Ovary (tissue), 9 donors: ENCODE data around the gene ALK. TPM values are rescaled to one million over a fixed set of nuclear protein-coding genes. Genes with fewer than 3 reads are reported as not detected.

ENCODE experiments used
- DNase-seq, 5 donors: peaks; one replicate each; pipeline ENCODE4 v3.0.0-alpha.2; 2019 to 2020
- H3K27ac ChIP-seq, 2 donors: fragments of 200-600 bp; one replicate each; pipeline versions ENCODE4 v1.5.1 to v1.8.0; 2019 to 2022
- H3K27me3 ChIP-seq: fragments of 200-600 bp; one replicate; pipeline ENCODE4 v1.8.0; 2022
- H3K36me3 ChIP-seq: fragments of 200-600 bp; sonication (generic); one replicate; pipeline ENCODE4 v1.5.1; 2019
- H3K4me1 ChIP-seq: one replicate; pipeline ENCODE4 v1.8.1; 2013; ENCODE audit warnings: mild to moderate bottlenecking, moderate library complexity; ENCODE audit not compliant: insufficient read depth
- H3K4me3 ChIP-seq: fragments of 200-600 bp; sonication (generic); one replicate; pipeline ENCODE4 v1.5.1; 2017
- H3K9me3 ChIP-seq, 2 donors: fragments of 200-600 bp in 1 of 2; sonication (generic) in 1 of 2; one replicate each; pipeline versions ENCODE4 v1.5.1 to v1.8.1; 2013 to 2019; ENCODE audit warnings: mild to moderate bottlenecking in 1 of 2, moderate library complexity in 1 of 2
- CTCF ChIP-seq, 3 donors: fragments of 450-650 bp in 2 of 3; fragments of 200-600 bp in 1 of 3; IDR thresholded peaks; one replicate each; pipeline versions ENCODE4 v1.5.1 to v1.8.0; 2016 to 2022; ENCODE audit warnings: antibody characterized with exemption in 3 of 3, mild to moderate bottlenecking in 1 of 3
- EP300 ChIP-seq: sonication (generic); formaldehyde crosslinking; IDR thresholded peaks from one replicate; pipeline ENCODE4 v1.6.1; 2017; ENCODE audit warnings: antibody characterized with exemption
- POLR2A ChIP-seq: fragments of 450-650 bp; IDR thresholded peaks from one replicate; pipeline ENCODE4 v1.6.1; 2017; ENCODE audit warnings: antibody characterized with exemption, mild to moderate bottlenecking, moderate library complexity
- WGBS, 3 donors: extraction: QIAGEN DNeasy Blood & Tissue Kit in 1 of 3; methylation state at CpG; one replicate each; pipeline versions ENCODE4 v1.1.5 to v1.1.7; 2013 to 2017; 5-methylcytosine and 5-hydroxymethylcytosine counted together
- intact Hi-C, 4 donors: fragments of 100-400 bp; cut with DNase I; formaldehyde crosslinking; loops; one replicate each; pipeline versions ENCODE4 v1.11.0 to v1.15.1; 2022 to 2023
- polyA plus RNA-seq, 2 donors: library from polyadenylated mRNA; stranded (reverse); fragments of 200-250 nt in 1 of 2; fragments of 350-450 nt in 1 of 2; fragmentation: Illumina TruSeq in 1 of 2; extraction: RNeasy Lipid Tissue Mini Kit (QIAGEN cat#74804) in 1 of 2; gene quantifications; one replicate each; pipeline ENCODE4 v1.2.3, GENCODE V29; 2013 to 2014
- total RNA-seq, 7 donors: library from RNA; depleted of rRNA in 2 of 7; stranded (reverse); fragments of >200 nt in 2 of 7; fragmentation: NEBNext Ultra II Directional in 3 of 7; extraction: Animal tissue kit (Norgen Biotek cat#: 25700) in 3 of 7; gene quantifications; one replicate each; pipeline versions ENCODE4 v1.1.0 to v1.2.4, GENCODE V29; 2016 to 2023
- donor health status: DM: no; HTN: no; CAD: no; lungs with moderate emphysema.
- donor health status: DM: no; HTN: no; CAD: no.
- donor health status: Bipolar disorder and iron deficiency.
- donor health status: DM: yes; HTN: yes; CAD: no.
- donor health status: DM: no; HTN: no; CAD: no.
- donor health status: DM: yes; HTN: yes; CAD: no.

ALK gene
- total and polyA plus RNA-seq, 9 donors: 0.05 to 1.7 (median 0.23) TPM; not detected in 1

GRCh38 chr2:29334706-29335105 is 586.7 kb downstream of the ALK start:
- H3K36me3 ChIP-seq: no peaks in the 10 kb centered on the region
- no peaks in the 10 kb centered on the region for H3K9me3 ChIP-seq
- no peak overlapping the region for H3K4me3 ChIP-seq
- WGBS, 3 donors: 43 to 66% (median 53%) methylated on average over 10 of the region's 10 CpGs
- no peak overlapping the region for H3K27ac ChIP-seq
- TF ChIP-seq POLR2A (no peak), EP300 (no peak), CTCF (IDR thresholded peaks at IDR 0.05) (no peak)
- intact Hi-C loops: no loop called here
- DNase-seq: no peak
- H3K27me3 ChIP-seq: no peaks in the 10 kb centered on the region
- no peaks in the 10 kb centered on the region for H3K4me1 ChIP-seq

GRCh38 chr2:29332540-29332939 is 588.8 kb downstream of the ALK start:
- intact Hi-C loops: no loop called here
- 81 to 94% (median 89%) methylated on average over 2 of the region's 2 CpGs for WGBS, 3 donors
- H3K27ac ChIP-seq: no peak overlapping the region

GRCh38 chr2:29329899-29330298 is 591.5 kb downstream of the ALK start:
- TF ChIP-seq POLR2A (no peak), CTCF (IDR thresholded peaks at IDR 0.05) (no peak), EP300 (no peak)
- WGBS, 3 donors: 58 to 81% (median 76%) methylated on average over 3 of the region's 3 CpGs
- no peak overlapping the region for H3K27ac ChIP-seq
- H3K4me1 ChIP-seq: no peaks in the 10 kb centered on the region
- intact Hi-C loops: no loop called here
- H3K36me3 ChIP-seq: no peaks in the 10 kb centered on the region
- H3K9me3 ChIP-seq: no peaks in the 10 kb centered on the region
- DNase-seq: no peak
- H3K4me3 ChIP-seq: no peak overlapping the region
- H3K27me3 ChIP-seq: no peaks in the 10 kb centered on the region

More at GRCh38 chr2:29332540-29332939, 588.8 kb downstream of the ALK start:
- Histone ChIP-seq H3K9me3 (no peaks in the 10 kb centered on the region), H3K36me3 (no peaks in the 10 kb centered on the region), H3K4me3 (no peak overlapping the region), H3K4me1 (no peaks in the 10 kb centered on the region), H3K27me3 (no peaks in the 10 kb centered on the region)
- no peak for DNase-seq
- no peak for TF ChIP-seq EP300
- no peak for TF ChIP-seq CTCF (IDR thresholded peaks at IDR 0.05)
- TF ChIP-seq POLR2A: no peak

GRCh38 chr2:29326926-29327325 is 594.5 kb downstream of the ALK start:
- H3K4me1 ChIP-seq: no peaks in the 10 kb centered on the region
- no peak for TF ChIP-seq EP300
- TF ChIP-seq CTCF (IDR thresholded peaks at IDR 0.05): no peak
- TF ChIP-seq POLR2A: no peak
- no peaks in the 10 kb centered on the region for H3K36me3 ChIP-seq
- no peak overlapping the region for H3K27ac ChIP-seq
- H3K9me3 ChIP-seq: no peaks in the 10 kb centered on the region
- intact Hi-C loops: no loop called here
- DNase-seq: no peak
- 64 to 75% (median 72%) methylated on average over 8 of the region's 8 CpGs for WGBS, 3 donors
- H3K4me3 ChIP-seq: no peak overlapping the region
- no peaks in the 10 kb centered on the region for H3K27me3 ChIP-seq

- Histone ChIP-seq H3K4me3 (no peak overlapping the region), H3K4me1 (no peaks in the 10 kb centered on the region), H3K36me3 (no peaks in the 10 kb centered on the region), H3K27me3 (no peaks in the 10 kb centered on the region), H3K27ac (no peak overlapping the region), H3K9me3 (no peaks in the 10 kb centered on the region)
- no peak for TF ChIP-seq CTCF (IDR thresholded peaks at IDR 0.05)
- no peak for TF ChIP-seq EP300
- no peak for TF ChIP-seq POLR2A
- WGBS, 3 donors: 63 to 85% (median 65%) methylated on average over 3 of the region's 3 CpGs
- intact Hi-C loops: no loop called here
- DNase-seq: no peak
Measured at GRCh38 chr2:29325544-29325943, 595.8 kb downstream of the ALK start.
